ENCODE measurements around the gene PARK7.
A peak's percentile ranks its signal among the peaks of the same experiment; 100 is the strongest.

The PARK7 gene

DNA sequence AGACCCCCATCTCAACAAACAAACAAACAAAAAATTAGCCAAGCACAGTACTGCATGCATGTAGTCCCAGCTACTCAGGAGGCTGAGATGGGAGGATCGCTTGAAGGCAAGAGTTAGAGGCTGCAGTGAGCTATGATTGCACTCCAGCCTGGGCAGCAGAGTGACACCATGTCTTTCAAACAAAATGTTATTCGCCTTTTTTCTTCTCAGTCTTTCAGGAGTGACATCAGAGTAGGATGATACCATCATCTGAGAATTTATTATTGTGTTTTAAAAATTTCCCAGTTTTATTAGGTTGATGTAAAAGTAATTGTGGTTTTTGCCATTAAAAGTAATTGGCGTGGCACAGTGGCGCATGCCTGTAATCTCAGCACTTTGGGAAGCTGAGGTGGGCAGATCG lies 10.8 kb downstream of the PARK7 start:
- no peak for DNase-seq
- intact Hi-C loops (cut with DNase I): no loop called here

DNA sequence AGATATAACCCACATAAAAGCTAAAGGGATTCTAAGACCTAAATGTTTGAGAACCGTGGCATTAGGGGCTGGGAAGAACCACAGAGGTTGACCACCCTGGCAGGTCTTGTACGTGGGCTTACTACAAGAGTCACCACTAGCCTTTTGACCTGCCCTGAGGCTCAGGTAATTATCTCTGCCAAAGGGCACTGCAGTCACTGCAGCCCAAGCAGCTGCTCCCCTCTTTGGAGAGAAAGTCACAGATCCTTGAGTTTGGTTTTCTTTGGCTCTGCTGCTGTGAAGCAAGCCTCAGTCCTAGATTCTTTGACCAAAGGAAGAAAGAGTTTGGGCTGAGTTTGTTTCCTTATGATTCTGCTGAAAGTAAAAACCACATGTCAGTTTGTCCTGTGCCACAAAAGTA lies 11.6 kb downstream of the PARK7 start:
- no peak for DNase-seq
- intact Hi-C loops (cut with DNase I): no loop called here

DNA sequence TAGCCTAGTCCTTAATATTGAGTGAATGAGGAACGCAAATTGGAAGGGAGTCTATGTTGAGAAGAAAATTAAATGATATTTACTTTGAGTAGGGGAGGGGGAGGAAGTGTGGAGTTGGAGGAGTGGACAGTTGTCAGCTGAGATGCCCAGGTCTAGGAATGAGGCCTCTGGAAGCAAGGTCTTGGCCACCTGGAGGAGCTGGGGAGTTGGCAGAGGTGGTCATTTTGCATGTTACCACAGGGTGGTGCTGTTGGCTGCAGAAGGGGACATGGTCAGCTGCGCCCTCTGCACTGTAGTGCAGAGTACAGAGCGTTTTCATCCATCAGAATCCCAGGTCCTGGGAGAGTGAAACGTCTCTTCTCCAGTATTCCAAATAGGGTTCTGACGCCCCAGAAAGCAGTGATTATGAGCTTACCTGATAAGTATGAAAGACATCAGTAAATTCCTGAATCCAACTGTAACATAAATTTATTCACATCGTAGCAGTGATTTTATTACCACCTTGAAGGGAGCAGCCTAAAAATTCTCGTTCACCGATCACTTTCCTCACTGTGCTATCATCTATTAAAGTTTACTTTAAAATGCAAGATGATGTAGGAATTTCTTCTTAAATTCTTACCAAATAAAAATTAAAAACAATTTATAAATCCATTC lies 13.8 kb downstream of the PARK7 start:
- intact Hi-C loops (cut with DNase I): no loop called here
- peak; percentile 27 to 87 (median 70) for DNase-seq

DNA sequence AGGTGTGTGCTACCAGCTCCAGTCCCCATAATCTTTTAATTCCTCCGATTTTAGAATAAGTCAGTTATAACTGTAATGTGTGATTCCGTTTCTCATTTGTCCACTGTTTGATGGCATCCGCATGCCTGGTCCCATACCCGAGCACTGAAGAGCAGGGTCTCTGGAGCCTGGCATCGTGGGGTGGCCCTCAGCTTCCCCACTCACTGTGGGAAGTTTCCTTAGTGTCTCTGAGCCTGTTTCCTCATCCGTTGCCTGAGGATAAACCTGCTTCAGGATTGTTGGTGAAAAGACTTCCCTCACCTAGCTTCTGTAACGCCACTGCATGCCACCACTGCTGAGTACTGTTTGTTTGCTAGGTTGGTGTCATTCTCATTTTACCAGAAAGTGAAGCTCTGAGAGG lies 19.5 kb downstream of the PARK7 start:
- intact Hi-C loops (cut with DNase I): no loop called here
- no peak for DNase-seq

DNA sequence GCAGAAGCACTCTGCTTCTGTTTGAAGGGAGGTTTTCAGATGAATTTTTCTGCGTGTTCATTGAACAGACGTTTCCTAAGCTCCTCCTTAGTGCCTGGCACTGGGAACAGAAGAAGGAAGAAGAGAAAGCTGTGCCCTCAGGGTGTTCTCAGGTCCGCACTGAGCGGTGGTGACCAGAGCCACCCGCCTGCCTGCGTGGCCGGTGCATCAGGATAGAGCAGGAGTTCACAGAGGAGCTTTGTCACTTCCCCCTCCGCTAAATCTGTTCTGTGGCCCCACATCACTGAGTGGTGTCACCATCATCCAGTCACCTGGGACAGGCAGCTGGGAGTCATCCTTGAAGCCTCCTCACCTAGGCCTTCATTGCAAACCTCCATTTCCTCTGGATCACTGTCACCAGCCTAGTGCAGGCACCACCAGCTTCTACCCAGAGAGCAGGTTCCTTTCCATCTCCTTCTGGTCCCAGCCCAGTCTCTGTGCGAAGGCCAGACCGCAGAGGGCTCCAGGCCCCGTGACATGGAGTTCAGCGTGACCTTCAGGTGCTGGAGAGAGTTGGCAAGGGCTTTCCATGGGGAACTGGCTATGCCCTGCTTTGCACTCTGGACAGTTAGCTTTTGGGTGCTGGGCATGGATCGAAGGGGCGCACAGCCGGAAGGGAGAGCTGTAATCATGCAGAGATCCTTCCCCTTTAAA lies 21.7 kb downstream of the PARK7 start:
- intact Hi-C loops (cut with DNase I): no loop called here
- DNase-seq: no peak

DNA sequence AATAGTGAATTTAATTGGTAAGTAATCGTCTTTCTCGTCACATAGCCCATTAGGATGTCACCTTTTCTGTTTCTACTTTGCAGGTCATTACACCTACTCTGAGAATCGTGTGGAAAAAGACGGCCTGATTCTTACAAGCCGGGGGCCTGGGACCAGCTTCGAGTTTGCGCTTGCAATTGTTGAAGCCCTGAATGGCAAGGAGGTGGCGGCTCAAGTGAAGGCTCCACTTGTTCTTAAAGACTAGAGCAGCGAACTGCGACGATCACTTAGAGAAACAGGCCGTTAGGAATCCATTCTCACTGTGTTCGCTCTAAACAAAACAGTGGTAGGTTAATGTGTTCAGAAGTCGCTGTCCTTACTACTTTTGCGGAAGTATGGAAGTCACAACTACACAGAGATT lies 23.3 kb downstream of the PARK7 start:
- no peak for DNase-seq
- intact Hi-C loops (cut with DNase I): no loop called here

DNA sequence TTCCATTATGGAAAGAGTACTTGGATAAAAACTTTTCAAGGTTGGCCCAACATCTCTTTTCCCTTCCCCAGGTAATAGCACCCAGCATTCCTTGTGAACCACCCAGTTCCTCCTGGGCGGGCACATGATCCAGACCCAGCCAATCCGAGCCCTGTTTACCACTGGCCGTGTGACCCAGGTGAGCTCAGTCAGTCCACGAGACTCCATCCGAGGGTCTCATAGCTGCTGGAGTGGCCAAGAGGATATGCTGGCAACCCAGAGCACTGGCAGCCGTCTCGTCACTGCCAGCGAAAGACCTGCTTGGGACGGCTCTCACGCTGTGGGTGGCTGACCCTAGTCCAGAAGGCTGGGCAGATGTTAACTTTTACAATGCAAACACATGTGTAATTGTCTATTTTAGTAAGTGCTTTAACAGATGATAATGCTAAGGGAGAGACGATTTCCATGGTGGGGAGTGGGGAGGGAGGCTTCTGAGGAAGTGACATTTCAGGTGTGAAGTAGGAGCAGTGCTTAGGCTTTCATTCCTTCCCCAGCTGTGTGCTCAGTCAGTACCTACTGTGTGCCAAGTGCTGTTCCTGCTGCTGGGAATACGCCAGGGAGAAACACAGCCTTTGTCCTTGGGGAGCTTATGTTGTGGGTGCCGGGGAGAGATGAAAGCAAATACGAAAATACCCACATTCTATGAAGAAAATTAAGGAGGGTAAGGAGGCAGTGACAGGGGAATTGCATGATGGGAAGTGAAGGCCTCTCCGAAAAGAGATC lies 24.5 kb downstream of the PARK7 start:
- DNase-seq: no peak
- intact Hi-C loops (cut with DNase I): no loop called here

DNA sequence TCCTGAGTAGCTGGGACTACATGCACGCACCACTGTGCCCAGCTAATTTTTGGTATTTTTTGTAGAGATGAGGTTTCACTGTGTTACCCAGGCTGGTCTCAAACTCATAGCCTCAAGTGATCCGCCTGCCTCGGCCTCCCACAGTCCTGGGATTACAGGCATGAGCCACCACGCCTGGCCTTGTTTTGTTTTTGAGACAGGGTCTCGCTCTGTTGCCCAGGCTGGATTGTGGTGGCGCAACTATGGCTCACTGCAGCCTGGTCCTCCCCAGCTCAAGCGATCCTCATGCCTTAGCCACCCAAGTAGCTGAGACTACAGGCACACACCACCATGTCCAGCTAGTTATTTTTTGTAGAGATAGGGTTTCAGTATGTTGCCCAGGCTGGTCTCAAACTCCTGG lies 26.0 kb downstream of the PARK7 start:
- DNase-seq: no peak
- intact Hi-C loops (cut with DNase I): no loop called here

DNA sequence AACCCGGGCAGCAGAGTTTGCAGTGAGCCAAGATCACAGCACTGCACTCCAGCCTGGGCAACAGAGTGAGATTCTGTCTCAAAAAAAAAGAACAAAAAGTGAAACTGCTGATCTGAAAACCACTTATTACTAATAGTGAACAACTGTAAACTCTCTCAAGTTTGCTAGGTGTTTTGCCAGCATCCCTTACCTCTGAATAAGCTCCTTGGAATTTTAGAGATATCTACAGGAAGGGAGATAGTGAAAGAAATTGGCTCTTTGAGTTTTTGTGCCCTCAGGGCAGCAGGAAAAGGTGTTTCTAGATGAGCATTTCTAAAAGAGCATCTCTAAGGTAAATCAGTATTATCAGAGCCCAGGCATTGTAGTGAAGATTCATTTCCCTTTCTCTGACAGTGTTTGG lies 27.1 kb downstream of the PARK7 start:
- no peak for DNase-seq
- intact Hi-C loops (cut with DNase I): no loop called here

DNA sequence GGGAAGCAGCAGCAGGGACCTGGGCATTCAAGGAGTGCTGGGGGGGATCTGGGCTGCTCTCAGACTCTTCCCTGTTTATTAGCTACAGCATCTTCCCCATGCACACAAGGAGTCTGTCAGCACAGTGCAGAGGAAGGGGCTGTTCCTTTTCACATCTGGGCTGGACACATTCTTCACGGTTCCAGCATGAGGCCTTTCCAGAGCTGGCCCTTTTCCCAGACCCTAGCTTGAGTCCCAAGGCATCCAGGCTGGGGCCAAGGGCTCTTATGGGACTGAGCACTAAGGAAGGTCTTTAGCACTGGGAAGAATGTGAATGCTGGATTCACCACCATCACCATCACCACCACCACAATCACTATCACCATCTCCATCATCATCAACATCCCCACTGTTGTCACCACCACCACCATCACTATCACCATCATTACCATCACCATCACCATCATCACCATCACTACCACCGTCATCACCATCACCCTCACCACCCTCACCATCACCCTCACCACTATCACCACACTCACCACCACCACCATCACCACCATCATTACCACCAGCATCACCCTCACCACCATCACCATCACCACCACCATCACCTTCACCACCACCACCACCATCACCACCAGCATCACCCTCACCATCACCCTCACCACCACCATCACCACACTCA lies 28.4 kb downstream of the PARK7 start:
- DNase-seq: no peak
- intact Hi-C loops (cut with DNase I): no loop called here

DNA sequence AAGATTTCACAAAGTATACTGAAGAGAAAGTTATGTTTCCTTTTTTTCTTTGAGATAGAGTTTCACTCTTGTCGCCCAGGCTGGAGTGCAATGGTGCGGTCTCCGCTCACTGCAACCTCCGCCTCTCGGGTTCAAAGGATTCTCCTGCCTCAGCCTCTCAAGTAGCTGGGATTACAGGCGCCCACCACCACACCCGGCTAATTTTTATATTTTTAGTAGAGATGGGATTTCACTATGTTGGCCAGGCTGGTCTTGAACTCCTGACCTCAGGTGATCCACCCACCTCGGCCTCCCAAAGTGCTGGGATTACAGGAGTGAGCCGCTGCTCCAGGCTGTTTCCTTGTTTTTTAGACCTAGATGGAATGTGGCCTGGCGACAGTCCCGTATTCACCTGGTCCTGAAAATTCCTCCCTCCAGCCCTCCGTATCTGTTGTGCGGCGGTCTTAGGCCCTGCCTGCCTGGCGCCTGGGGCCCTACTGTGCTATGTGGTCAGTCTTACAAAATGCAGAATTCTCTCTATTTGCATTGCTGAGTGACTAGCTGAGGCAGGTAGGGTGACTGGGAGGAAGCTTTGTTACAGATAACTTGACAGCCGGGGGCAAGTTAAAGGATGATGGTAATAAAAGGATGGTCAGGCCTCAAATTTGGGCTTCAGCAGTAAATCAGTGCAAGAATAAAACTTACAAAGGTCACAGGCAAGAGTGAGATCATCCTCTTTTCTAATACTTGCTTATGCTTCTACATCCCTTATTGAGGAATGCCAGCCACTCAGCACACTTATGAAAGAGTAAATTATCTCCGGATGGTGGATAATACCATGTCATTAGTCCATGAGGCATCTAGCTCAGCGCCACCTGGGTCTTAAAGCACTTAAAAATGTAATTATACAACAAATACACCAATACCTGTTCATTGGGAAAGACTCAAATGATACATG lies 30.3 kb downstream of the PARK7 start:
- intact Hi-C loops (cut with DNase I): no loop called here
- no peak for DNase-seq

DNA sequence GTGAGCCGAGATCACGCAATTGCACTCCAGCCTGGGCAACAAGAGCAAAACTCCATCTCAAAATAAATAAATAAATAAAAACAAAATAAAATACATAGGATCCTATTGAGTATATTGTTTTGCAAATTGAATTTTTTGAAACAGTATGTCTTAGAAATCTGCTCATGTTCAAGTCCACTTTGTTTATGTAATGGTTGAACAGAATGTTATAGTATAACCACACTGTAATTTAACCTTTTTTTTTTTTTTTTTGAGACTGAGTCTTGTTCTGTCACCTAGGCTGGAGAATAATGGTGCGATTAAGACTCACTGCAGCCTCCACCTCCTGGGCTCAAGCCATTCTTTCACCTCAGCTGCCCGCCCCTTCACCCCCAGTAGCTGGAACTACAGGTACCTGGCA lies 31.4 kb downstream of the PARK7 start:
- intact Hi-C loops (cut with DNase I): no loop called here
- DNase-seq: no peak

DNA sequence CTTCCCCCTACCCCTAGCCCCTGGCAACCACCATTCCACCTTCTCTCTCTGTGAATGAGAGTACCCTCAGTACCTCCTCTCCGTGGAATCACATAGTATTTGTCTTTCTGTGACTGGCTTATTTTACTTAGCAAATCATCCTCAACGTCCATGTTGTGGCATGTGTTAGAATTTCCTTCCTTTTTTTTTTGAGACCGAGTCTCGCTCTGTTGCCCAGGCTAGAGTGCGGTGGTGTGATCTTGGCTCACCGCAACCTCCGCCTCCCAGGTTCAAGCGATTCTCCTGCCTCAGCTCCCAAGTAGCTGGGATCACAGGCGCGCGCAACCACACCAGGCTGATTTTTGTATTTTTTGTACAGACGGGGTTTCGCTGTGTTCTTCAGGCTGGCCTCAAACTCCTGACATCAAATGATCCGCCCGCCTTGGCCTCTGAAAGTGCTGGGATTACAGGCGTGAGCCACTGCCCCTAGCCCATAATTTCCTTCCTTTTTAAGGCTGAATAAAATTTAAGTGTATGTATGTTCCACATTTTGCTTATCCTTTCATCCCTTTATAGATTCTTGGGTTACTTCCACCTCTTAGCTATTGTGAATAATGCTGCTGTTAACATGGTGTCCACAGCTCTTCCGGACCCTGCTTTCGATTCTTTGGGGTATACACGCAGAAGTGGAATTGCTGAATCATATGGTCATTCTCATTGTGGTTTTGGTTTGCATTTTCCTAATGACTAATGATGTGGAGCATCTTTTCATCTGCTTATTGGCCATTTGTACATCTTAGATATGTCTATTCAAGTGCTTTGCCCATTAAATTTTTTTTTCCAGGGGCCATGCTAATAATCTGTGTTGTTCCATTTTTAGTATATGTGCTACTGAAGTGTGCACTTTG lies 32.3 kb downstream of the PARK7 start:
- intact Hi-C loops (cut with DNase I): no loop called here

DNA sequence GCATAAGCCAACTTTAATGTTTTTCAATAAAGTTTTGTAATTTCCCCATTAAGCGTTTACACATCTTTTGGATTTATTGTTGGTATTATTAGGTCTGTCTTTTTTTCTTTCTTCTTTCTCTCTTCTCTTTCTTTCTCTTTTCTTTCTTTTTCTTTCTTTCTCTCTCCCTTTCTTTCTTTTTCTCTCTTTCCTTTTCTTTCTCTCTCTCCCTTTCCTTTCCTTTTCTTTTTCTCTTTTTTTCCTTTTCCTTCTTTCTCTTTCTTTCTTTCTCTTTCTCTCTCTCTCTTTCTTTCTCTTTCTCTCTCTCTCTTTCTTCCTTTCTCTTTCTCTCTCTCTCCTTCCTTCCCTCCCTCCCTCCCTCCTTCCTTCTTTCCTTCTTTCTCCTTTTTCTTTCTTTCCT lies 33.3 kb downstream of the PARK7 start:
- no peak for DNase-seq
- intact Hi-C loops (cut with DNase I): no loop called here

More for the DNA sequence above, 32.3 kb downstream of the PARK7 start:
- no peak for DNase-seq

DNA sequence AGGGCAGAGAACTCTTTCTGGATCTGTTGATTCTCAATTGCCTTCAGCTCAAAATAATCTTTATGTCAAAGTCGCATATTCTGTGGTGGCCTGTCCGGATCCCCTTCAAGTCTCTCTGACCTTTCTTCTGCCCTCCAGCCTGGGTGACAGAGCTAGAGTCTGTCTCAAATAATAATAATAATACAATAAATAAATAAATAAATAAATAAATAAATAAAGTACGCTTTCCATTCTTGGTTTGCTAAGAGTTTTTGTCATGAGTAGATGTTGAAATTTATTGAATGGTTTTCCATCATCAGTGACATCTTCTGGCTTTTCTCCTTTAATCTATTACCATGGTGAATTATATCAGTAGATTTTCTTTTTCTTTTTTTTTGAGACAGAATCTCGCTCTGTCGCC lies 33.9 kb downstream of the PARK7 start:
- intact Hi-C loops (cut with DNase I): no loop called here
- no peak for DNase-seq

DNA sequence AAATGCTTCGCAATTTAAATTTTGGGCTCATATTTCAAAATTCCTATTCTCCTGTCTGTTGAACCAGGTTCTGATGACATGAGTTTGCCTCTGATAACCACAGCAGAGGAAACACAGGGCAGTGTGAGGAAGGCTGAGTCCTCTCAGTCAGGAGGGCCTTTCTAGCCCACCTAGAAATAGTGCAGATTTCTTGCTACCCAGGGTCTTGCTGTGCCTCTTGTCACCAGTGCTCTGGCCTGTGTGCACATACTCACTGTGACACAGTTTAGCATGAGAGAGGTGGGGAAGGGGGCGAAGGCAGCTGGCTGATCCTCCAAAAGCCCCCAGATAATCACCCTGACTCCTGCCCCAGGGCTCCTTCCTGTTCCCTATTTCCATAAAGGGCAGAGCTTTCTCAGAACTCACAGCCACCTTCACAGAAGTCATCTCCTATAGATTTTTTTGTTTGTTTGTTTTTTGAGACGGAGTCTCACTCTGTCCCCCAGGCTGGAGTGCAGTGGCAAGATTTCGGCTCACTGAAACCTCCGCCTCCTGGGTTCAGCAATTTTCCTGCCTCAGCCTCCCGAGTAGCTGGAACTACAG lies 40.9 kb downstream of the PARK7 start:
- no peak for DNase-seq
- intact Hi-C loops (cut with DNase I): no loop called here

DNA sequence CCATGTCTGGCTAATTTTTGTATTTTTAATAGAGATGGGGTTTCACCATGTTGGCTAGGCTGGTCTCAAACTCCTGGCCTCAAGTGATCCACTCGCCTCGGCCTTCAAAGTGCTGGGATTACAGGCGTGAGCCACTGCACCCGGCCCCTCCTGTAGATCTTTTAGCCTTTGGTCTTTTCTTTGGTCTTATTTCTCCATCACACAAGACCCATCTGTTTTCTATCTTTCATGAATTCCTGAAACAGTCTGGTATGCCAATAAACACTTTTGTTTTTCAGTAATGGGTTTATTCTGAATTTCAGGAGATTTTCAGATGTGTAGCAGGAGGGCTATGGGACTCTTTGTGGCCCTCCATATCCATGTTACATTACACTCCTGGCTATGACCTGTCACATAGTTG lies 41.4 kb downstream of the PARK7 start:
- intact Hi-C loops (cut with DNase I): no loop called here
- DNase-seq: no peak
